Common myeloid progenitor, CD34-positive (primary cell): ENCODE measurements around the gene EZR.

Source experiments
- CTCF ChIA-PET: fragments of 350-600 bp; sonication (Branson Sonifier 250); formaldehyde crosslinking; loops from one replicate; lab custom pipeline; 2021; ENCODE audit warnings: antibody characterized with exemption; lab: Charles Lee
- POLR2A ChIA-PET: fragments of 350-600 bp; sonication (Branson Sonifier 250); formaldehyde crosslinking; loops from one replicate; lab custom pipeline; 2021; ENCODE audit warnings: antibody characterized with exemption; lab: Charles Lee
- DNase-seq, 3 donors: peaks; one replicate each; pipeline versions ENCODE4 v3.0.0 to v3.0.0-alpha.2; 2013
- H3K27ac ChIP-seq, 2 experiments: 1 replicate in 1 of 2; 2 replicates in 1 of 2; pipeline ENCODE4 v1.7.0; 2013; ENCODE audit warnings: inconsistent platforms in 2 of 2, low read length in 2 of 2, mild to moderate bottlenecking in 2 of 2, low read depth in 1 of 2, moderate library complexity in 1 of 2; ENCODE audit not compliant: severe bottlenecking in 2 of 2, insufficient read depth in 1 of 2, poor library complexity in 1 of 2
- H3K27me3 ChIP-seq, 5 experiments: replicated peaks in 2 of 5; 1 replicate in 3 of 5; 2 replicates in 2 of 5; pipeline versions ENCODE4 v1.6.1 to v1.7.0; 2013; ENCODE audit warnings: low read length in 4 of 5, mild to moderate bottlenecking in 2 of 5, moderate library complexity in 2 of 5, inconsistent platforms in 1 of 5; ENCODE audit not compliant: insufficient read depth in 5 of 5, control insufficient read depth in 4 of 5
- H3K36me3 ChIP-seq, 4 experiments: 1 replicate in 2 of 4; 2 replicates in 2 of 4; pipeline versions ENCODE4 v1.6.1 to v1.7.0; 2013; ENCODE audit warnings: low read length in 3 of 4, control low read depth in 1 of 4, mild to moderate bottlenecking in 1 of 4; ENCODE audit not compliant: control insufficient read depth in 4 of 4, insufficient read depth in 4 of 4
- H3K4me1 ChIP-seq, 4 experiments: 1 replicate in 3 of 4; 2 replicates in 1 of 4; pipeline versions ENCODE4 v1.6.1 to v1.7.1; 2013; ENCODE audit warnings: low read length in 3 of 4, mild to moderate bottlenecking in 3 of 4, control low read depth in 1 of 4, inconsistent platforms in 1 of 4, moderate library complexity in 1 of 4; ENCODE audit not compliant: control insufficient read depth in 4 of 4, insufficient read depth in 4 of 4; ENCODE audit errors: control extremely low read depth in 1 of 4
- H3K4me3 ChIP-seq, 7 experiments: 1 replicate in 4 of 7; 2 replicates in 3 of 7; pipeline versions ENCODE4 v1.5.1 to v1.7.0; 2013; ENCODE audit warnings: mild to moderate bottlenecking in 7 of 7, low read length in 6 of 7, moderate library complexity in 6 of 7, inconsistent platforms in 2 of 7, low read depth in 2 of 7, control low read depth in 1 of 7; ENCODE audit not compliant: insufficient read depth in 4 of 7, control insufficient read depth in 1 of 7; ENCODE audit errors: extremely low read depth in 1 of 7
- H3K9me3 ChIP-seq, 5 experiments: 1 replicate in 4 of 5; 2 replicates in 1 of 5; pipeline versions ENCODE4 v1.6.1 to v1.7.1; 2013; ENCODE audit warnings: low read length in 4 of 5, mild to moderate bottlenecking in 2 of 5, inconsistent platforms in 1 of 5, low read depth in 1 of 5, moderate library complexity in 1 of 5; ENCODE audit not compliant: control insufficient read depth in 4 of 5, insufficient read depth in 2 of 5; ENCODE audit errors: control extremely low read depth in 1 of 5
- WGBS: methylation state at CpG from one replicate; pipeline ENCODE4 v1.1.5; 2013; ENCODE audit not compliant: insufficient coverage; 5-methylcytosine and 5-hydroxymethylcytosine counted together

The EZR gene

GRCh38 chr6:158789115-158789917 lies 29.9 kb downstream of the EZR start:
- H3K27ac ChIP-seq: peak overlapping the region; percentile 40 to 67
- no peaks in the 10 kb centered on the region for H3K27me3 ChIP-seq
- peak overlapping the region in 1 of 7 experiments; percentile 38 for H3K4me3 ChIP-seq
- peak; percentile 47 to 88 (median 82) for DNase-seq
- H3K9me3 ChIP-seq: no peaks in the 10 kb centered on the region
- peaks cover 16 to 44% (median 26%) of the 10 kb centered on the region in 4 experiments for H3K36me3 ChIP-seq
- POLR2A ChIA-PET: no interaction called here
- 56% methylated on average over 11 of the region's 11 CpGs for WGBS
- H3K4me1 ChIP-seq: peaks cover 5 to 17% (median 12%) of the 10 kb centered on the region in 4 experiments
- CTCF ChIA-PET: interaction anchor here (0.7 to 4.2 kb wide), 12 partner anchors 9 to 304 kb away, joined by 3 to 19 read pairs (median 4); no protein-coding TSS in a partner anchor

- Histone ChIP-seq H3K9me3 (no peaks in the 10 kb centered on the region), H3K36me3 (peaks cover 17 to 63% (median 43%) of the 10 kb centered on the region in 4 experiments), H3K4me1 (peaks cover 5 to 17% (median 12%) of the 10 kb centered on the region in 4 experiments), H3K27ac (no peak overlapping the region), H3K27me3 (no peaks in the 10 kb centered on the region), H3K4me3 (no peak overlapping the region)
- WGBS: 84% methylated on average over 6 of the region's 6 CpGs
- ChIA-PET CTCF (no interaction called here), POLR2A (no interaction called here)
- no peak for DNase-seq
These were observed 31.8 kb downstream of the EZR start for GRCh38 chr6:158787395-158787794.

DNA sequence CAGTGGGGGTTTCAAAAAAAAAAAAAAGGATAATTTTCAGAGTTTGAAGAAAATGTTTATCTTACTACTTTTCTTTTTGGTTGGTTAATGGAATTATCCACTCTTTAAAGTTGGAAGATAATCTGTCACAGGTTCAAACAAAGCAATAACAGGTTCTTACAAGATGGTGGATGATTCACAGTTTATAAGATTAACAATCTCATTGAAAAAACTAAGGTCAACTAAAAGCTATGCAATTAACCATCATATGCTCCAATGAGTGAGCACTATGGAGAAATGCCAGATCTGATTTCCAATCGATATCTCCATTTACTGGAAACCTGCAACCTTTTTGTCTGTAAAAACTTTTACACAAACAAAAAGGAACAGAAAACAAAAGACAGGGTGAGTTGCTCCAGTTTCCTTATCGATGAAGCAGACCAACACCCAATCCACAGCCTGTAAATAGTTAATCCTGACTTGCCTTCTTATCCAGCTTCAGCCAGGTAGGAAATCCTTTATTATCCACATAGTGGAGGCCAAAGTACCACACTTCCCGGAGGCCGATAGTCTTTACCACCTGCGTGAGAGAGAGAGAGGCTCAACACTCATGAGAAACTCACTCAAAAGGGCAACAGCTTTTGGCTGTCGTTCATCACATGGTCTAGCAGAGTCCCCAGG lies 32.4 kb downstream of the EZR start:
- 100% methylated on average over 5 of the region's 6 CpGs for WGBS

DNA sequence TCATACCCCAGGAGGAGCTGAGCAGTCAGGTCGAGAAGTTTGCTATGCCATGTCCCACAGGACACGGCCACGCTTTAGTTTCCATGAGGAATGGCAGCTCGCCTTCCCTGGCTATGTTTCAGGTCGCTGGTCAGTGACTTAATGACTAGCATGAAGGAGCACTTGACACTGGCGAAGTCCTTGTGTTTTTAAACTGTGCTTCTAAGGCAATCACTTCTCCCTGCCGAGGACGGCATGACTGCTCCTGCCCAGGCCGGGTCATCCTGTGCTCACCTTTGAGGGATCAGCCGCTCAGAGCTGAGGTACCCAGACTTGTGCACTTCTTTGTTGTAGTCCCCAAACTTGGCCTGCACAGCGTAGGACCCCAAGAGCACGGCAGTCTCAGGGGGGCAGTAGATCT lies 34.1 kb downstream of the EZR start:
- POLR2A ChIA-PET: no interaction called here
- DNase-seq: no peak
- Histone ChIP-seq H3K9me3 (no peaks in the 10 kb centered on the region), H3K27me3 (no peaks in the 10 kb centered on the region), H3K27ac (no peak overlapping the region), H3K4me1 (peaks cover 5 to 14% (median 10%) of the 10 kb centered on the region in 4 experiments), H3K4me3 (no peak overlapping the region), H3K36me3 (peaks cover 22 to 86% (median 59%) of the 10 kb centered on the region in 4 experiments)
- 96% methylated on average over 11 of the region's 12 CpGs for WGBS
- CTCF ChIA-PET: interaction anchor here (1.1 kb wide), 2 partner anchors 10 to 190 kb away, joined by 3 to 5 read pairs; no protein-coding TSS in a partner anchor

More for the DNA sequence above, 32.4 kb downstream of the EZR start:
- Histone ChIP-seq H3K4me3 (no peak overlapping the region), H3K4me1 (peaks cover 5 to 17% (median 12%) of the 10 kb centered on the region in 4 experiments), H3K27ac (no peak overlapping the region), H3K36me3 (peaks cover 17 to 69% (median 48%) of the 10 kb centered on the region in 4 experiments), H3K9me3 (no peaks in the 10 kb centered on the region), H3K27me3 (no peaks in the 10 kb centered on the region)
- ChIA-PET CTCF (interaction anchor here (0.9 to 1.1 kb wide), 2 partner anchors 15 to 185 kb away, joined by 3 to 4 read pairs; no protein-coding TSS in a partner anchor), POLR2A (no interaction called here)
- DNase-seq: no peak

DNA sequence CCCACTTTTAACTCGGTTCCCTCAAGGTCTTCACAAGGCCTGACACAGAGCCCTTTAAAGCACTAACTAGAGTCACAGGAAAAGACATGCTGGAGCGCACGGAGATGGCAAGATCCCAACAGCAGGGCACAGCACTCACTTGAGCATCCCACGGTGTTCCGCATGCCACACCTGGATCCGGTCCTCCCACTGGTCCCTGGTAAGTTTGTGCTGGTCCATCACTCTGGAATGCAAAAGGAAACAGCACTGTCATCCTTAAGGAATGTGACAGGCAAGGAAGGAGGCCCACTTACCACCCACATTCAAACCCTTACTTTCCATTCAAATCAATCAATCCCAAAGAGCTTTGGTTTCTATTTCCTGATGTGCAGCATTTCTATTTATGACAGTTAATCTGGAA lies 34.7 kb downstream of the EZR start:
- DNase-seq: no peak
- 82% methylated on average over 6 of the region's 6 CpGs for WGBS
- no peaks in the 10 kb centered on the region for H3K27me3 ChIP-seq
- ChIA-PET CTCF (interaction anchor here (1.0 to 1.2 kb wide), 3 partner anchors 17 to 191 kb away, joined by 3 read pairs; no protein-coding TSS in a partner anchor), POLR2A (no interaction called here)
- H3K4me1 ChIP-seq: peaks cover 5 to 9% (median 5%) of the 10 kb centered on the region in 4 experiments
- peaks cover 22 to 88% (median 59%) of the 10 kb centered on the region in 4 experiments for H3K36me3 ChIP-seq
- H3K27ac ChIP-seq: no peak overlapping the region
- H3K4me3 ChIP-seq: no peak overlapping the region
- no peaks in the 10 kb centered on the region for H3K9me3 ChIP-seq

DNA sequence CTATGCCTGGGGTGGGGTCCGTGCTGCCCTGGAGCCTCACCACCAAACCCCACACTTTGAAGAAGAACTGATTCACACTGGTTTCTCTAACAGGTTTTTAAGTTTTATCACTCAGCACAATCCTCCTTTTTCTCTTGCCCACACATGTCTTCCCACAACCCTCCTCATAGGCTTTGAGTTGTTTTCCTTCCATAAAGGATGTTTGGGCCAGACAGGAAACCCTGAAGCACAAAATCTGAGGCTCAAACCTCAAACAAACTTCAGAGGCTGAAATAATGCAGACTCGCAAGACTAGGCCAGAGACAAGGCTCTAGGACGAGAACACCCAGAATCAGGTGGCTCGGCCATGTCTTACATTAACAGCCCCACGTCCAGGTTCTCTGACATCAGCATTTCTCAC lies 35.3 kb downstream of the EZR start:
- H3K4me1 ChIP-seq: peaks cover 0 to 2% (median under 1%) of the 10 kb centered on the region in 4 experiments
- H3K36me3 ChIP-seq: peaks cover 21 to 92% (median 61%) of the 10 kb centered on the region in 4 experiments
- DNase-seq: no peak
- CTCF ChIA-PET: interaction anchor here (1.0 to 1.2 kb wide), 3 partner anchors 17 to 192 kb away, joined by 3 read pairs; no protein-coding TSS in a partner anchor
- POLR2A ChIA-PET: no interaction called here
- no peaks in the 10 kb centered on the region for H3K9me3 ChIP-seq
- no peaks in the 10 kb centered on the region for H3K27me3 ChIP-seq
- no peak overlapping the region for H3K4me3 ChIP-seq
- no peak overlapping the region for H3K27ac ChIP-seq
- 100% methylated on average over 5 of the region's 5 CpGs for WGBS
